ENCODE measurements around the gene IL1RAPL1.

- TF ChIP-seq, protein P1, sequence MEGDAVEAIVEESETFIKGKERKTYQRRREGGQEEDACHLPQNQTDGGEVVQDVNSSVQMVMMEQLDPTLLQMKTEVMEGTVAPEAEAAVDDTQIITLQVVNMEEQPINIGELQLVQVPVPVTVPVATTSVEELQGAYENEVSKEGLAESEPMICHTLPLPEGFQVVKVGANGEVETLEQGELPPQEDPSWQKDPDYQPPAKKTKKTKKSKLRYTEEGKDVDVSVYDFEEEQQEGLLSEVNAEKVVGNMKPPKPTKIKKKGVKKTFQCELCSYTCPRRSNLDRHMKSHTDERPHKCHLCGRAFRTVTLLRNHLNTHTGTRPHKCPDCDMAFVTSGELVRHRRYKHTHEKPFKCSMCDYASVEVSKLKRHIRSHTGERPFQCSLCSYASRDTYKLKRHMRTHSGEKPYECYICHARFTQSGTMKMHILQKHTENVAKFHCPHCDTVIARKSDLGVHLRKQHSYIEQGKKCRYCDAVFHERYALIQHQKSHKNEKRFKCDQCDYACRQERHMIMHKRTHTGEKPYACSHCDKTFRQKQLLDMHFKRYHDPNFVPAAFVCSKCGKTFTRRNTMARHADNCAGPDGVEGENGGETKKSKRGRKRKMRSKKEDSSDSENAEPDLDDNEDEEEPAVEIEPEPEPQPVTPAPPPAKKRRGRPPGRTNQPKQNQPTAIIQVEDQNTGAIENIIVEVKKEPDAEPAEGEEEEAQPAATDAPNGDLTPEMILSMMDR (IDR thresholded peaks at IDR 0.05; ENCODE audit: insufficient read depth, low read length, poor library complexity, severe bottlenecking): no peak
- no peak for TF ChIP-seq EZH2phosphoT487 (conservative IDR thresholded peaks at IDR 0.05; ENCODE audit: low read length)
Measured at GRCh38 chrX:28609917-28610613, 22.8 kb downstream of the IL1RAPL1 start.
